Inferior parietal cortex (tissue), 1 donor: Measurements from ENCODE around the gene GALNT9.

Source experiments
- DNase-seq: peaks from one replicate; pipeline ENCODE4 v3.0.0-alpha.2; 2016; ENCODE audit errors: extremely low spot score

GALNT9 gene

GRCh38 chr12:132213359-132214160 lies 115.8 kb downstream of the GALNT9 start:
- DNase-seq = no peak

- no peak for DNase-seq
Measured at GRCh38 chr12:132211816-132212215, 117.6 kb downstream of the GALNT9 start.

DNA sequence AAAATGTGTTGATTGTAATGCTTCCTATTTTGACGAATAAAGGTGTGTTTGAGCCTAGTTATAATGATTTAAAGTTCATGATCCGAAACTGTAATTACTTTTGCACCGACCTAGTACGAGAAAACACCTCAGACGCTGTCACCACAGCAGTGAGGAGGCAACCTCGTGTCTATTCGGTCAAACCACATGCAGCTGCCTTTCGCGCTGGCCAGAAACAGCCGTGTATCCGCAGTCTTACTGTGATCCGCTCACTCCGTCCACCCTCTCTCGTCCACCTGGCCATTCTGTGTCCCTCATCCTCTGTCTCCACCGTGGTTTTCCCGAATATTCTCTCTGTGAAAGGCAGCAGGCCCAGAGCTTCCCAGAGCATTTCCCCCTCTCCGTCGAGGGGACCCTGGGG lies 118.1 kb downstream of the GALNT9 start:
- no peak for DNase-seq

GRCh38 chr12:132210223-132211055 lies 119.0 kb downstream of the GALNT9 start:
- DNase-seq = no peak

DNA sequence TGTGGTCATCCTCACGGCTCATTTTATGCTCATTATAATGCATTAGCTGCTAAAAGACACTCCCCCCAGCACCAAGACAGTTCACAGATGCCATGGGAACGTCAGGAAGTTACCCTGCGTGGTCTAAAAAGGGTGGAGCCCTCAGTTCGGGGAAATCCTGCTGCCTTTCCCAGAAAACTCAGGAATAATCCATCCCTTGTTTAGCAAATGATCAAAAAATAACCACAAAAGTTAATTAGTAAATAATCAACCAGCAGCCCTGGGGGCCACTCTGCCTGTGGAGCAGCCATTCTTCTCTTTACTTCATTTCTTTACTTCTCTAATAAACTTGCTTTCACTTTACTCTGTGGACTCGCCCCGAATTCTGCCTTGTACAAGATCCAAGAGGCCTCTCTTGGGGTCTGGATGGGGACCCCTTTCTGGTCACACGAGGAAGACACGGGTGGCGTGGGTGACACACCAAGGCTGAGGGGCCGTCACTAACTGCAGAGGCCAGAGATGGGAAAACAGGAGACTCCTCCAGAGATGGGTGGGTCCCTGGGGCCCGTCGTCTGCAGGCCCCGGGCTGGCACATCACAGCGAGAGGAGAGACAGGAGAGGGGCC lies 119.7 kb downstream of the GALNT9 start:
- no peak for DNase-seq

DNA sequence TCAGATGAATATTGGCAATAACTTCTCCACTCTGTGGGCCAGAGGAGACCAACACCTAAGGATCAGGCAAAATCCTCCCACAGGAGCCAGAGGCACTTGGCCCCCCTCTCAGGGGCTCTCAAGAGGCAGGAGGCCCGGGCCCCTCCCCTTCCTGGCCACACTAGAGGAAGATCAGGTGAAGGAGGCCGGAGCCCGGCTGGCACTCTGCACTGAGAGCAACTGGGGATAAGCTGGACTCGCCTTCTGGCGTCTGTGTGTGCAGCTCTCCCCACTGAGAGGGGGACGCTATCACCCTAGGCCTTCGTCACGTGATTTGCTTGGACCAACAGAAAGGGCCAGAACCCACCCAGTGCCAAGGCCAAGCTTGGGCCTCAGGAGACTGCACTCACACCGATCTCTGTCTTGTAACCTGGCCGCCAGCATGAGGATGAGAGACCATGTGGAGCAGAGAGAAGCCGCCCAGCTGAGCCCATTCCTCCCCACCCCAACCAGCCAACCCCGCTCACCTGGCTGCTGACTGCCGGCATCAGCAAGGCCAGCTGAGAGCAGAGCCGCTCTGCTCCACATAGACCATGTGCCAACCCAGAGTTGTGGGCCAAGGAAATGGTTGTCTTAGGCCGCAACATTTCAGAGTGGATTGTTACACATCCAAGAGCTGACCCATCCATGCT lies 121.1 kb downstream of the GALNT9 start:
- no peak for DNase-seq

GRCh38 chr12:132207083-132207775 lies 122.2 kb downstream of the GALNT9 start:
- DNase-seq = no peak

- no peak for DNase-seq
Measured at GRCh38 chr12:132206046-132206434, 123.3 kb downstream of the GALNT9 start.

DNA sequence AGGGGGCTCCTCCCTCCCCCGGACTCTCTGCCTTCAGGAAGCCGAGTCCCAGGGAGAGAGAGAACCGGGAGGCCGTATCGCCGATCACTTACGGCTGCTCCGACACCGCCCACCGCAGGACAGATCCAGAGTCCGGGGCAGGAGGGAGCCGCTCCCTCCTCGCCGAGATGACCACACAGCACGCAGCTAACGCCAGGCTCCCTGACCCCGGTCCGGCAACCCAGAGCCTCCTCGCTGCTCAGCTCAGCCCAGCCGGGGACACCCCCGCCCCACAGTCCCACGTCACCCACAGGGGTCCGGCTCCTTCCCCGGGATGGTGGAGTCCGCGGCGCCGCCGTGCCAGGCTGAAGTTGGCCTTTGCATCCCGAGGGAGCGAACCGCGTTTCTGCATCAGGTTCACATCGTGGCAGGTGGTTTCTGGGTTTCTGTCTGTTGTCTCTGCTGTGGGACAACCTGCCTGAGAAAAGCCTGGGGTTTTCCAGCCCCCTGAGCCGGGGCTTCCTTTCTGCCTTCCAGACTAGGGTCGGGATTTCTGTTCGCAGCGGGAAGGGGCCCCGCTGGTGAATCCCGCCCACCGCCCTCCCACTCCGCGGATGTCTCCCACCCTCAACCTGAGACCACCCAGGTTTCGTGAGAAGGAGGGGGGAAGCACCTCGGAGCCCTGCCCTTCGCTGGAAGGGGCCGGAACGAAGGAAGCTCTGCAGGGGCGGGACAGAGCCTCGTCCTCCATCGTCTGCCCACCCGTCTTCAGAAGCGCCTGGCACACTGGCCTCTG lies 123.9 kb downstream of the GALNT9 start:
- no peak for DNase-seq

GRCh38 chr12:132204793-132205270 lies 124.6 kb downstream of the GALNT9 start:
- DNase-seq = no peak

GRCh38 chr12:132204063-132204792 lies 125.2 kb downstream of the GALNT9 start:
- DNase-seq = no peak

DNA sequence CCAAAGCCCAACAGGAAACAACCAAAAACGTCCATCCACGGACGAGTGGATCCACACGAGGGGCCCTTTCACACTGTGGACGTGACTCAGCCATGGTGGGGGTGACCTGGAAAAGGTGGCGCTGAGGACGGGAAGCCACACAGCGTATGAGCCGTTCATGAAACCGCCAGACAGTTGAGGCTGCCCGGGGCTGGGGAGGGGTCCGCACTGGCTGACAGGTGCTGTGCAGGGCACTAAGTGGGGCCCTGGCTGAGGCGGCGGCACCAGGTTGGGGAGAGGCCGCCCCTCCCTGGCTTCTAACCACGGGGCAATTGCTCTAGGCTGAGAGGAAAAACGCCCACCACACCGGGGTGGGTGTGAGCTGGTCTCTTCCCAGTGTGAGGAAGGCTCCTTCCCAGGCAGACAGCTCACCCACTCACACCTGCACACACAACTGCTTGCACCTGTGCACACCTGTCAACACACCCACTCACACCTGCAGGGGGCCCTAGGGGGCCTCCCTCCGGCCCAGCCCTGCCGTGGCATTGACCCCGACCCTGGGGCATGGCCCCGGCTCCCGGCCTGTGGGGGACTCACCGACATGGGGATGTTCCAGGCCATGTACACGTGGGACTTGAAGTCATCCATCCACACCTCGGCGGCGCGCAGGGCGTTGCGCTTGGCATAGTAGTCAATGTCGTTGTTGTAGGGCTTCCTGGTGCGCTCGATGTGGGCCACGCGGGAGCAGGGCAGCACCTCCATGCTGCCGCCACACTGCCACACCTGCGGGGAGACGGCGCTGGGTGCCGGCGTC lies 126.3 kb downstream of the GALNT9 start:
- DNase-seq = no peak

GRCh38 chr12:132201391-132202120 lies 127.8 kb downstream of the GALNT9 start:
- DNase-seq = no peak

DNA sequence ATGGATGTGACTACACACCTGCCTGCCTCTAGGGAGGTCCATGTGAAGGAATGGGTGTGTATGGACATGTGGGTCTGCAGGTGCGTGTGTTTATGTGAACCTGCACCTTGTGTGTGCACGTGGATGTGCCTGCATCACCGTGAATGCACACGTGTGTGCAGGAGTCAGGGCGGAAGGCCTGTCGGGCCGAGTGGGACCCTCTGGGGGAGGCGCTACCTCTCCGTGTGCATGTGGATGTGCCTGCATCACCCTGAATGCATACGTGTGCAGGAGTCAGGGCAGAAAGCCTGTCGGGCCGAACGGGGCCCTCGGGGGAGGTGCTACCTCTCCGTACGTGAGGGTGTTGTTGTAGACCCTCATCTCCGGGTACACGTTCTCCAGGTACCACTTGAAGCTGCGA lies 128.6 kb downstream of the GALNT9 start:
- no peak for DNase-seq

DNA sequence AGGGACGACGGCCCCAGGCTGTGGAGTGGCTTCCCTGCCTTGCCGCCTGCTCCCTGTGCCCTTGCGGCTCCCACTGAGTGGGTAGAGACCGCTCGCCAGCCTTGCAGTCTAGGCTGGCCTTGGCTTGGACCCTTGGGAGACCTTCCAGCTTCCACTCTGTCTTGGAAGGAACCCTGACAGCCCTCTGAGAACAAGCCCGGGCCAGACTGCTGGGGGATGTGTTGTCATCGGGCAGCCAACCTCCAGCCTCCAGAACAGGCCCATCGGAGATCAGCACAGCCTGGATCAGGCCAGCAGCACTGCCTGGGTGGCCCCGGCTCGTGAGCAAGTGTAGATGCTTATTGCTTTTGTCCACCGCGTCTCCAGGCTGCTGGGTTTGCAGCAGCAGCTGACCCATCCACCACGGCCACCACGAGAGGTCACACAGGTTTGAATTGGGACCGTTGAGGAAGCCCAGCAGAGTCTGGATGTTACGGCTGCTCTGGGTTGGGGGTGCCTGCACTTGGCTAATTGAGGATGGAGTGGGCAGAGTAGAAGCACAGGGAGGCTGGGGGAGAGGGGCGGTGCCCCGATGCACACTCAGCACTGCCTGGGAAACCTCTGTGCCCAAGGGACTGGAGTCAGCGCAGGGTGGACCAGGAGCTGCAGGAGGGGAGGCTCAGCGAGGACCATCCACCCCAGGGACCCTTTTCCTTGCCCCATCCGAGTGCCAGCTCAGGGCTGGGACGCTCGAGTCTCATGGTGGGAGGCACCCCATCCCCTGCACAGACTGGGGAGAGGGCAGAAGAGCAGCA lies 129.7 kb downstream of the GALNT9 start:
- no peak for DNase-seq

DNA sequence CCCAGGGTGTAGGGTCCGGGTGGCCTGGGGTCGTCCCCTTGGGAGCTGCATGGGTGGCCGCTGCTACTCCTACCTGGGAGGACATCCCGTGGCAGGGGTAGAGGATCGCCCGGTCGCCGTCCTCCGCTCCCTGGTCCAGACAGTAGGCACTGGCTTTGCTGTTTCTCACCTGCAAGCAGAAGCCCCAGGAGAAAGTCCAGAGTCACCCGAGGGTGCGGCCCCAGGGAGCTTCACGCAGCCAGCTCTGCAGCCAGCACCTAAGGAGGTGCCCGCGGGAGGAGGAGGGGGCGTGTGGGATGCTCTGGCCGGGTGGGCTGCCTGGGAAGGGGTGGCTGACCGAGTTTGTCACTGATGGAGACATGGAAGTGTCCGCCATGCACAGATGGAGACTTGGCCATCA lies 130.3 kb downstream of the GALNT9 start:
- DNase-seq = no peak

DNA sequence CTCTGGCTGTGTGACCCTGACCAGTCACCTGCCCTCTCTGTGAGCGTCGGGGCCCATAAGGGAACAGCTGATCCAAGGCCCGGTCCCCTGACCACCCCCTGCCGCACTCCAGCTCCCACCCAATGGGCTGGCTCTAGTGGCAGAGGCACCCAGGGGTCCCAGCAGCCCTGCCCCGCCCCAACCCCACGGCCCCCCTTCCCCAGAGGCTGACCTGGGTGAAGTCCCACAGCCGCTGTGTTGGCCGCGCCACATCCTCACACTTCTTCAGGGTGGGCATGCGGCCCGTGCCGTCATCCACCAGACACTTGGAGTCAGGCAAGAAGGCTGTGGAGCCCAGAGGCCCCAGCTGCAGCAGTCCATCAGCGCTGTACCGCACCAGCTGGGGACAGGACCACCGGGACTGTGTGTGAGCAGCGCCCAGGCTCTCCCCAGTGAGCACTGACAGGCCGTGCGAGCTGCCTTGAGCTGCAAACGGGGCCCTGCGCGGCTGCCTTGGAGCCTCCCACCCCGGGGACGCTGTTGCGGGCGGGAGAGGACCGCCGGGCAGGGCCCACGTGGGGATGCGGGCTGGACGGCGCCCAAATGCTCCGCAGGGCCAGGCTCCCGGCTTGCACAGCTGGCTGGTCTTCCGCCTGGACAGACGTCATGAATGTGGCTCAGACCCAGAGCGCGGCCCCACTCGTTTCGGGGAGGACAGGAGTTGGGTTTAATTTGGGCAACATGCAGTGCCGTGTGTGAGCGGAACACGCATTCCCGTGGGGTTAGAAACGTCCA lies 131.6 kb downstream of the GALNT9 start:
- no peak for DNase-seq
